Omental fat pad (tissue), 4 donors: ENCODE data around the gene SORL1. TPM values are rescaled to one million over a fixed set of nuclear protein-coding genes. Genes with fewer than 3 reads are reported as not detected.
"Not testable (repeated sequence)": the region's sequence is repeated elsewhere in the genome, so short reads cannot be mapped to it uniquely, and the experiment has no call there.

ENCODE experiments used
- ATAC-seq: fragments of 150-250 bp; one replicate; pipeline ENCODE4 v1.9.1; 2016; ENCODE audit warnings: mild to moderate bottlenecking, moderate library complexity; ENCODE audit not compliant: low FRiP score
- DNase-seq: peaks from one replicate; pipeline ENCODE4 v3.0.0-alpha.2; 2019; ENCODE audit warnings: low spot score
- total RNA-seq, 4 donors: library from RNA; depleted of rRNA; stranded (reverse); fragments of >200 nt; gene quantifications; one replicate each; pipeline ENCODE4 v1.1.0, GENCODE V29; 2016
- TF ChIP-seq, protein P1 (sequence below), 3 donors: fragments of 450-650 bp; IDR thresholded peaks; one replicate each; pipeline ENCODE4 v1.5.1; 2016 to 2017; ENCODE audit warnings: antibody characterized with exemption in 3 of 3, mild to moderate bottlenecking in 3 of 3, moderate library complexity in 2 of 3

SORL1 gene
- total RNA-seq, 4 donors from 2014 or later, result 5.8 to 93.0 (median 11.1) TPM

DNA sequence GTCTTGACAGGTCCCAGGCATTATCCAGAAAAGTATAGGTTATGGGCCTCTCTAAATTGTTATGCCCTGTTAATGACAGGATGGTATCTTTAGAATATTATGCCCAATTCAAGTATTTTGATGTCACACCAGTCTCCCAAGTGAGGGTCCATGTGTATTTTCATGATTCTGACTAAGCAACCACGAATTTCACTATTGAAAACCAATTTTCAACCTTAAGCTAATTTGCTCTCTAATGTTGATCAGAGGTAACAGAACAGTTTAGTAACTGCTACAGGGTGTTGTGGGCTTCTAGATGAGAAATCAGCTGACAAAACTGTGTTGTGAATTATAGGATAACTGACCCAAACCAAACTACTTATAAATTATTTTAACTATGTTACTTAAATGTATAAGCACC is 48.6 kb downstream of the SORL1 start:
- TF ChIP-seq, protein P1, sequence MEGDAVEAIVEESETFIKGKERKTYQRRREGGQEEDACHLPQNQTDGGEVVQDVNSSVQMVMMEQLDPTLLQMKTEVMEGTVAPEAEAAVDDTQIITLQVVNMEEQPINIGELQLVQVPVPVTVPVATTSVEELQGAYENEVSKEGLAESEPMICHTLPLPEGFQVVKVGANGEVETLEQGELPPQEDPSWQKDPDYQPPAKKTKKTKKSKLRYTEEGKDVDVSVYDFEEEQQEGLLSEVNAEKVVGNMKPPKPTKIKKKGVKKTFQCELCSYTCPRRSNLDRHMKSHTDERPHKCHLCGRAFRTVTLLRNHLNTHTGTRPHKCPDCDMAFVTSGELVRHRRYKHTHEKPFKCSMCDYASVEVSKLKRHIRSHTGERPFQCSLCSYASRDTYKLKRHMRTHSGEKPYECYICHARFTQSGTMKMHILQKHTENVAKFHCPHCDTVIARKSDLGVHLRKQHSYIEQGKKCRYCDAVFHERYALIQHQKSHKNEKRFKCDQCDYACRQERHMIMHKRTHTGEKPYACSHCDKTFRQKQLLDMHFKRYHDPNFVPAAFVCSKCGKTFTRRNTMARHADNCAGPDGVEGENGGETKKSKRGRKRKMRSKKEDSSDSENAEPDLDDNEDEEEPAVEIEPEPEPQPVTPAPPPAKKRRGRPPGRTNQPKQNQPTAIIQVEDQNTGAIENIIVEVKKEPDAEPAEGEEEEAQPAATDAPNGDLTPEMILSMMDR (IDR thresholded peaks at IDR 0.05), result no peak
- DNase-seq (no peak), ATAC-seq (no peak)

DNA sequence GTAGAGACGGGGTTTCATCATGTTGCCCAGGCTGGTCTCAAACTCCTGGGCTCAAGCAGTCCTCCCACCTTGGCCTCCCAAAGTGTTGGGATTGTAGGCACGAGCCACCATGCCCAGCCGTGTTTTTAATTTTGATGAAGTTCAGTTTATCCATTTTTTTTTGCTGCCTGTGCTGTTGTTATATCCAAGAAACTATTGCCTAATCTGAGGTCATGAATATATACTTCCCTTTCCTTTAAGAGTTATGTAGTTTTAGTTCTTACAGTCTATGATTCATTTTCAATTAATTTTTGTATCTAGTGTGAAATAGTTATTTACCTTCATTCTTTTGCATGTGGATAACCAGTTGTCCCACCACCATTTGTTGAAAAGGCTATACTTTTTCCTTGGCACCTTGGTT is 50.9 kb downstream of the SORL1 start:
- ATAC-seq (no peak), DNase-seq (no peak)
- TF ChIP-seq, protein P1 (IDR thresholded peaks at IDR 0.05), result no peak

DNA sequence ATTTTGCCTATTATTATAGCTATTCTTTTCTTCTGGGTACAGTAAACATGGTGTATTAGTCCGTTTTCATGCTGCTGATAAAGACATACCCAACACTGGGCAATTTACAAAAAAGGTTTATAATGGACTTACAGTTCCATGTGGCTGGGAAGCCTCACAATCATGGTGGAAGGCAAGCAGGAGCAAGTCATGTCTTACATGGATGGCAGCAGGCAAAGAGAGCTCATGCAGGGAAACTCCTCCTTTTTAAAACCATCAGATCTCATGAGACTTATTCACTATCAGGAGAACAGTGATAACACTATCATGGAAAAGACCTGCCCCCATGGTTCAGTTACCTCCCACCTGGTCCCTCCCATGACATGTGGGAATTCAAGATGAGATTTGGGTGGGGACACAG is 54.1 kb downstream of the SORL1 start:
- not testable (repeated sequence) for ATAC-seq, DNase-seq

DNA sequence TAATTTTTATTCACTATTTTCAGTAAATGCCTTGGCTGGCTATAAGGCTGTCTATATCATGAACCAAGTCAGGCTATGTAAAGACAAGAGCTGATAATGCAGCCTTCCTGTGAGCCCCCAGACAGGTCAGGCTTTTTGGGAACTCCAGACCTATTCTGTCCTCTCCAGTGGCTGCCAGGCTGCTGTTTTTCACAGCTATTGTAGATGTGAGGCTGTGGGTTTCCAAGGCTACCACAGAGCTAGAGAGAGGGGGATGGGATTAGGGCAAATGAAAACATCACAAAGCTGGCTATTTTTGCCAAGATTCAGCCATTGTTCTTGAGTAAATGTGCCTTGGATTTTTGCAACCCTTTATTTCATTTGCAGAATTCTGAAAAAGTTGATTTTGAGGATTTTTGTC is 56.3 kb downstream of the SORL1 start:
- TF ChIP-seq, protein P1 (IDR thresholded peaks at IDR 0.05), result no peak

DNA sequence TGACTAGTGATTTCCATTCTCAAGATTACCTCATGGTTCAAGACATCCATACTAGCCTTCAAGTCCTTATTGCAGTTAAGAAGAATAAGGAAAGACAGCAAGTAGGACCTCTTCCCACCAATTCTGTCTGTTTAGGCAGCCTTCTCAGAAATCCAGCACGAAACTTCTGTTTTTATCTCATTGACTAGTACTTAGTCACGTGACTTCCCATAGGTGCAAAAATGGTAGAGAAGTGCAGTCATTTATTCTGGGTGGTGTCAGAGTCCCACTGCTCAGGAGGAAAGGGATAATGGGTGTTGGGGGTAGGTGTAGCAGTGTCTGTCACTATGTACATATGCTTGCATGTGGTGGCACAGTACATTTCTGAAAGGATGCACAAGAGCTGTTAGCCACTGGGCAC is 58.3 kb downstream of the SORL1 start:
- DNase-seq, result no peak
- TF ChIP-seq, protein P1 (IDR thresholded peaks at IDR 0.05), result no peak
- ATAC-seq, result no peak

More for the DNA sequence above, 56.3 kb downstream of the SORL1 start:
- no peak for DNase-seq
- ATAC-seq, result no peak

DNA sequence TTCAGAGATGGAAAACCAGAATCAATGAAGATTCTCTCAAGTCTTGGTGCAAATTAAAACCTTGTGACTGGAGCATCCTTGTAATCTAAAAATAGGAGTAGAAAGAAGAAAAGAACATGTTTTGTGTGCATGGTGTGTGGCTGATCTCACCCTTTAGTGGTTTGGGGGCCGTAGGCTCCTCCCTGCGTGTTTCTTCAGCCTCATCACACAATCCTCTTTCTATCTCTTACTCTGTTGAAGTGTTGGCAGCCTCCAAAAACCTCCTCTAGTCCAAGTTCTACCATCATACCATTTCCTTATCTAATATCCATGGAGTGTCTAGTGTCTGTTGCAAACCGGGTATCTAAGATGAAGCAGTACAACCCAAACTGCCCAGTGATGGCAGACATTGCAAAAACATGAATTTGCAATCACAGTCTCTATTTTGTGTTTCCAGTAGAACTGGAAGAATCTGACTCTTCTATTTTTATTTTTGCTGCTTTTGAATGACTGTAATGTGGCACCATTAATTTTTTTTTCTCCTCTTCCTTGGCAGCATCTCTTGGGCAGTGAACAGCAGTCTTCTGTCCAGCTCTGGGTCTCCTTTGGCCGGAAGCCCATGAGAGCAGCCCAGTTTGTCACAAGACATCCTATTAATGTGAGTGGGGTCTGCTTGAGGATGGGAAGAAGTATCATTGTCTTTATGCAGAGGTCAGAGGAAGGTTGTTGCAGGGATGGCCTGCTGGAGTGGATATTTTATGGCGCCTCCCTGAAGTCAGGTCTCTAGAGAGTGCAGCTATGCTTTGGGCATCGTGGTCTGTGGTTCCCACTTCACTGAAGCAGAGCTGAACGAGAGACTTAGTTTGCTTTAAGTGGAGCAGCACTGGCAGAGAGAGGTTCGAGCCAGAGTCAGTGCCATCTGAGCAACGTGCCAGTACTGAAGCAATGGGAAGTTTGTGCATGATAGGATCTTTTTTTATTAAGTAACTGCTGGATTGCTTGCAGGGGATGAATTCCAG is 60.7 kb downstream of the SORL1 start:
- DNase-seq (no peak), ATAC-seq (no peak)
- TF ChIP-seq, protein P1 (IDR thresholded peaks at IDR 0.05), result no peak

DNA sequence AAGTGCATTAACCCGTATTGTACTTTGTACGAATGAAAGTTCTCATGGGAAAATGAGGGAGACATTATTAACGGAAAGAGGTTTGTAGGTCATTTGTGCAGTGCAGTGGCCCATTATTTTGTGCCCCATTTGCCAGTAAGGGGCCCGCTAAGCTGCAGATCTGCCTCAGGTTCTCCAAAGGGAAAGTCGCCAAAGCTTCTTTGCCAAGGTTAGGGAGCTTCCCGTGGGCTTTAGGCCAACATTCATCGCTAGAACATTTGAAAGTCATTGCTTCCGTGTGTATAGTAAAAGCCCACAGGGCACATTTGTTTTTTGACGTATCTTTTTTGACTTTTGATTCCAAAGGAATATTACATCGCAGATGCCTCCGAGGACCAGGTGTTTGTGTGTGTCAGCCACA is 61.7 kb downstream of the SORL1 start:
- DNase-seq, result no peak
- no peak for ATAC-seq
- TF ChIP-seq, protein P1 (IDR thresholded peaks at IDR 0.05), result no peak
